GM04504 (cell line): ENCODE data around the gene PPP1R12C.
"Not testable (repeated sequence)": the region's sequence is repeated elsewhere in the genome, so short reads cannot be mapped to it uniquely, and the experiment has no call there.

Experiments
- DNase-seq: peaks from one replicate; pipeline ENCODE4 v3.0.0-alpha.2; 2012; ENCODE audit warnings: low read depth

PPP1R12C gene

GRCh38 chr19:55112246-55112776 is 5.1 kb downstream of the PPP1R12C start:
- no peak for DNase-seq

- no peak for DNase-seq
These were observed 6.1 kb downstream of the PPP1R12C start for GRCh38 chr19:55111238-55111831.

DNA sequence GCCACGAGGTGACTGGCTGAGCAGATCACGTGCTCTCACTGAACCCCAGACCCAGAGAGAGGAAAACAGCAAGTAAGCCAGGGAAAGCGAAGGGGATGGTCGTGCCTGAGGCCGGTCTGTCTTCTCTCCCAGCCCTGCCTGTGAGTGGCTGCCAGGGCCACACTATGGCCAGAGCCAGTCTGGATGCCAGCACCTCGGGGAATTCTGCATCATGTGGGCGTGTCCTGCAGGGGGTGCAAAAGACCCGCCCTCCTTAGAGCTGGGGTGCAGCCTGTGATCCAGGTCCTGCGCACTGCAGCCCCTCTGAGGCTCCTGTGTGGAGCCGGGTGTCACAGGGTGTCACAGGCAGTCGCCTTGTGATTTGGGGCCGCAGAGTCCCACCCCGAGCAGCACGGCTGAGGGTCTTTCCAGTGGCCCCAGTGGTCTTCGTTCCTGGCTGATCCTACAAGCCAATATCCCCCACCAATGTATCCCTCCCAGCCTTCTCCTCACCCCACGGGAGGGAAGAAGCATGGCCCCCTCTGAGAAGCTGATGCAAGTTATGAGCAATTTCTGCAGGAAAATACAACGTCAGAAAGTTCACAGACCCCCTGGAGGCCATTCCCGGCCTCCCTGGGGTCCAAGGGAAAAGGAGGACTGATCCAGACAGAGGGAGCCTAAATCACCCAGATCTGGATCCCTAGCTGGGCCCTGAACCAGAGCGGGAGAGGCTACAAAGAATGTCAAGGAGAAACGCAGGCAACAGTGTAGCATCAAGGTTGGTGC is 7.7 kb downstream of the PPP1R12C start:
- no peak for DNase-seq

- DNase-seq = not testable (repeated sequence)
These were observed 10.2 kb downstream of the PPP1R12C start for GRCh38 chr19:55107252-55107651.

DNA sequence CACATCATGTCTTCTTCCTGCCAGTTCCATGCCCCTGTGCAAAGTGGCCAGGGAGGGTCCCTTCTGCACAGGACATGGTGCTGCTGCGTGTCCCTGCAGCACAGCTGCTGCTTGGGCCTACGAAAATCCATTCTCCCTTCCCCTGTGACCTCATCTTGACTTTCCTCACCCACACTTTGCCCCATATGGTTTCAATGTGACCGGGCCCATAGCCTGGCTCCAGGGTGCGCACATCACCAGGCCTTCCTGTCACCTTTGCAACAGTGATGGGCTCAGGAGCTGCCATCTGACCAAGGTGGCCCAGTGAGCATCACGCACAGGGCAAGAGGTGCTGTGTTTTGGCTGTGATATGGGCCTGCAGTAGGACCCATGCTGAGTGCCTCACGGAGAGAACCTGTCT is 10.8 kb downstream of the PPP1R12C start:
- no peak for DNase-seq

DNA sequence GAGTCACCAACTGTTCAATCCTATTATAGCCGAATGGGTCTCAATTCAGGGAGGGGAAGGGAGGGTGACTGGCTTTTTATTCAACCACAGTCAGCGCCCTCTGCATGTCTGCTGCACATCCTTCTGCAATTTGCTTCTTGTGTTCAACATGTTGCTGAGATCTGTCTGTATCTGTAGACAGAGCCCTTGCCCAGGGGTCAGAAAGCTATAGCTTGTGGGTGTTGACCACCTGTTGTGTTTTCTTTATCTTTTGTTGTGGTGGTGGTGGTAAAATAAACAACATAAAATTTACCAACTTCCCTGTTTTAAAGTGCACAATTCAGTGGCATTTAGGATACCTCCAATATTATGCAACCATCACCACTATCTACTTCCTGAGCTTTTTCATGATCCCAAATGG is 12.2 kb downstream of the PPP1R12C start:
- no peak for DNase-seq

DNA sequence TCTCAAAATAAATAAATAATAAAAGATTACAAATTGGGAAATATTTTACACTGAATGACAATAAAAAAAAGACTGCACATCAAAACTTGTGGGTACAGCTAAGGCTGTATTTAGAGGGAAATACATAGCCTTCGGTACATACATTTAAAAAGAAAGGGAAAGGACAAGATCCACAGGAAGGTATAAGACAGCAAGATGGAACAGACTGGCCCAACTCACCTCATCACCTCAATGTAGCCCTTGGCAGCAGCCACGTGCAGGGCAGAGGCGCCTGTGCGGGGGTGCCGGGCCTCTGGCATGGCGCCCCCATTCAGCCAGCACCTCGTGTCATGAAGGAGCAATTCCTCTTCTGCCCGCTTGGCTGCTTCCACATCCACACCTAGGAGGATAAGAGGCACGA is 14.2 kb downstream of the PPP1R12C start:
- no peak for DNase-seq

GRCh38 chr19:55101261-55101660 is 16.2 kb downstream of the PPP1R12C start:
- DNase-seq = no peak

- no peak for DNase-seq
These were observed 17.6 kb downstream of the PPP1R12C start for GRCh38 chr19:55099557-55100506.

GRCh38 chr19:55098716-55099556 is 18.5 kb downstream of the PPP1R12C start:
- DNase-seq = no peak

DNA sequence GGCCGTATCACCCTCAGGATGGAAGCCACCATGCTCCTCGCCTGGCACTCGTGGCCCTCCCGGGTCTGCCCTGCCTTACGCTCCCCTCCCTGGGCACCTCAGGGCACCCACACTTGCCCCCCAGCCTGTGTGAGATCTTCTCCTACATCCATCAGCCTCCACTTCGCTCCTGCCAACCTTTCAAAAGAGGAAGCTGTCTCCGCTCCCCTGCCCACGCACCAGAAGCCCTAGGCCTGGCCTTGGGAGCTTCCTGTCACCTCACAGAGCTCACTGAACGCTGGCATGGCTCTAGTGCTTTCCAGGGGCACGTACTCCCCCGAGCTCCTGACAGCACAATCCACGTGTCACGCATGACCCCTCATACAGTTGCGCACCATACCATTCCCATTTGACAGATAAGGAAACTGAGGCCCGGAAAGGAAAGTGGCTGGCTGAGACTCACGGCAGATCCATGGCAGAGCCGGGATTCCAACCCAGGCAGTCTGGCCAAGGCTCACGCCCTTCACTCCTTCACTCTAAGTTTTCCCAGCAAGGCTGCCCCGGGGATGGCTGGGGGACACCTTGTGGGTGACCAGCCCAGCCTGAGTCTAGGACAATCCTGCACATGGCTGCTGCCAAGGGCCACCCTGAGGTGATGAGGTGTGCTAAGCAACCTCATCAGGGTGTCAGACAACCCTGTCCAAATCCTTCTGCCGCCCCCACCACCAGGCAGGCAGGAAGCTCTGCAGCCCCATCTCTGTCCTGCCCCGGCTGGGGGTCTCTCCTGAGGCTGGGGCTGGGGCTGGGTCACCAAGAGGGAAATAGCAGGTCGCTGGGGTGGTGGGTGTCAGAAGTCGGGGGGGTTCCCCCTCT is 19.3 kb downstream of the PPP1R12C start:
- no peak for DNase-seq

- DNase-seq = no peak
These were observed 21.3 kb downstream of the PPP1R12C start for GRCh38 chr19:55096061-55096701.

- no peak for DNase-seq
These were observed 22.0 kb downstream of the PPP1R12C start for GRCh38 chr19:55095260-55096060.

DNA sequence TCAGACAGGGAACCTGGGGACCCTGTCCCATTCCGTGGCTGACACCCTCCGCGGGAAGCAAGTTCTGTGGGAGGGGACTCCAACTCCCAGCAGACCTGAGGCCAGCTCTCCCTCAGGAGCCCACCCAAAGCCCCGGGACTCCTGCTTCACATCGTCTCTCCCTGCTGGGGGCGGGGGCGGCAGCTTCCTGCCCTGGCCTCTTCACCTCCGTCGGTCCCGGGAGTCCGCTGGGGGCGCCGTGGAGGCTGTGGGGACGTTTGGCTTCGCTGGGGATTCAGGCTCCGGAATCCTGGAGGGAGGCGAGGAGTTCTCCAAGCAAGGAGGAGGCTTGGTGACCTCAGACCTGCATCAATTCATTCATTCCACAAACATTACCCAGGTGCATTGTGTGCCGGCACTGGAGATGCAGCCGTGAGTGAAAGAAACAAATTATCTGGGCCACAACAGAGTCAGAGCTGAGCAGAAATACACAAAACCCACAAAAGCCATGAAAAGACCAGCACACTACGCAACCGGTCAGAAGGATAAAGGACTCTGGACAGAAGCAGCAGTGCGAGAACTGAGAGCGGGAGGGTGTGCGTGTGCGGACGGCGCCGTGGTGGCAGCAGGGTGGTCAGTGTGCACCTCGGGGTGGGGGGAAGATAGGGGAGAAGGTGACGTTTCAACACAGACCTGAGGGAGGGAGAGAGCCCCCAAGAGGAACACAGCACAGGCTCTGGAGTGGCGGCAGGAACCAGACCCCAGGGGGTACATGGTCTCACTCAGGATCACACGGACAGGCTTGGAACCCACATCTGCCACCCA is 22.8 kb downstream of the PPP1R12C start:
- no peak for DNase-seq

- no peak for DNase-seq
These were observed 24.8 kb downstream of the PPP1R12C start for GRCh38 chr19:55092423-55093318.

DNA sequence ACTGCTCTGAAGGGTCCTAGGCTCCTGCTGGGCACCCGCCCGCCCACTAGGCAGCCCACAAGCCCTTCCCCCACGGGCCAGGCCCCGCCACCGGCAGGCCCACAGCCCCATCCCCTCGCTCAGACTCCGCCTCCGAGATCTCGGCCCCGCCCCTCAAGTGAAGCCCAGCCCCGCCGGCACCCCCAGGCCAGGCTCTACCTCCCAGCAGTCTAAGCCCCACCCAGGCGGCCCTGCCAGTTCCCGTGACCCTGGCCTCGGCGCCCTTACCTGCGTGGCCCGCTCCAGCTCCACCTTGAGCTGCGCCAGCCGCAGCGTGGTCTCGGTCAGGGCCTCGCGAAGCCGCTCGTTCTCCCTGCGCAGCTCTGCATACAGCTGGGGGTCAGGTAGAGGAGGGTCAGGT is 25.5 kb downstream of the PPP1R12C start:
- no peak for DNase-seq
